Stomach (tissue), 9 donors: ENCODE data around the gene SORCS2. TPM values are rescaled to one million over a fixed set of nuclear protein-coding genes. Genes with fewer than 3 reads are reported as not detected.

Experiments used
- DNase-seq, 2 donors: peaks; one replicate each; pipeline versions ENCODE4 v3.0.0 to v3.0.0-alpha.2; 2013 to 2019
- H3K27ac ChIP-seq, 5 donors: fragments of 200-600 bp in 4 of 5; sonication (generic) in 4 of 5; one replicate each; pipeline ENCODE4 v1.5.1; 2013 to 2019; ENCODE audit warnings: mild to moderate bottlenecking in 1 of 5, moderate library complexity in 1 of 5
- H3K27me3 ChIP-seq, 3 donors: fragments of 200-600 bp; sonication (generic); one replicate each; pipeline ENCODE4 v1.5.1; 2017 to 2019; ENCODE audit warnings: mixed run types in 1 of 3
- H3K36me3 ChIP-seq, 4 donors: fragments of 200-600 bp; sonication (generic); 1 replicate in 3 of 4; 2 replicates in 1 of 4; pipeline ENCODE4 v1.5.1; 2016 to 2019
- H3K4me1 ChIP-seq, 4 donors: fragments of 200-600 bp; sonication (generic); one replicate each; pipeline ENCODE4 v1.5.1; 2016 to 2019
- H3K4me3 ChIP-seq, 4 donors: fragments of 200-600 bp; sonication (generic) in 3 of 4; one replicate each; pipeline ENCODE4 v1.5.1; 2016 to 2019; ENCODE audit warnings: mild to moderate bottlenecking in 1 of 4
- H3K9me3 ChIP-seq, 4 donors: fragments of 200-600 bp; sonication (generic); one replicate each; pipeline ENCODE4 v1.5.1; 2016 to 2019
- EP300 ChIP-seq: sonication (generic); formaldehyde crosslinking; IDR thresholded peaks from one replicate; pipeline ENCODE4 v1.6.1; 2017; ENCODE audit warnings: antibody characterized with exemption
- POLR2A ChIP-seq, 4 donors: fragments of 450-650 bp; IDR thresholded peaks; one replicate each; pipeline ENCODE4 v1.6.1; 2016; ENCODE audit warnings: antibody characterized with exemption in 4 of 4, control low read depth in 2 of 4, mild to moderate bottlenecking in 1 of 4, moderate library complexity in 1 of 4
- POLR2AphosphoS5 ChIP-seq, 3 donors: sonication (generic); formaldehyde crosslinking; IDR thresholded peaks; one replicate each; pipeline ENCODE4 v1.6.1; 2016; ENCODE audit warnings: antibody characterized with exemption in 3 of 3
- WGBS, 5 donors: extraction: QIAGEN DNeasy Blood & Tissue Kit in 3 of 5; methylation state at CpG; one replicate each; pipeline versions ENCODE4 v1.1.5 to v1.1.7; 2013 to 2018; 5-methylcytosine and 5-hydroxymethylcytosine counted together
- intact Hi-C: fragments of 100-400 bp; cut with DNase I; formaldehyde crosslinking; loops from one replicate; pipeline ENCODE4 v1.15.1; 2023; ENCODE audit warnings: low total_unique reads
- polyA plus RNA-seq, 3 donors: library from polyadenylated mRNA; stranded (reverse); fragments of 200-250 nt; gene quantifications; one replicate each; pipeline ENCODE4 v1.2.3, GENCODE V29; 2013
- total RNA-seq, 5 donors: library from RNA; depleted of rRNA; stranded (reverse); fragments of >200 nt; gene quantifications; one replicate each; pipeline versions ENCODE4 v1.1.0 to v1.2.3, GENCODE V29; 2014 to 2016
- TF ChIP-seq, protein P1 (sequence below), 7 experiments: fragments of 450-650 bp in 4 of 7; fragments of 200-600 bp in 3 of 7; sonication (generic) in 3 of 7; IDR thresholded peaks; one replicate each; pipeline ENCODE4 v1.5.1; 2016 to 2019; ENCODE audit warnings: antibody characterized with exemption in 7 of 7, control low read depth in 2 of 7, mild to moderate bottlenecking in 1 of 7
- donor health status: healthy with polysubstance abuse.
- donor health status: Bipolar disorder and iron deficiency.
- donor health status: healthy.

Gene SORCS2
- total and polyA plus RNA-seq, 8 donors = under 0.01 to 13.0 (median 0.50) TPM; not detected in 1

DNA sequence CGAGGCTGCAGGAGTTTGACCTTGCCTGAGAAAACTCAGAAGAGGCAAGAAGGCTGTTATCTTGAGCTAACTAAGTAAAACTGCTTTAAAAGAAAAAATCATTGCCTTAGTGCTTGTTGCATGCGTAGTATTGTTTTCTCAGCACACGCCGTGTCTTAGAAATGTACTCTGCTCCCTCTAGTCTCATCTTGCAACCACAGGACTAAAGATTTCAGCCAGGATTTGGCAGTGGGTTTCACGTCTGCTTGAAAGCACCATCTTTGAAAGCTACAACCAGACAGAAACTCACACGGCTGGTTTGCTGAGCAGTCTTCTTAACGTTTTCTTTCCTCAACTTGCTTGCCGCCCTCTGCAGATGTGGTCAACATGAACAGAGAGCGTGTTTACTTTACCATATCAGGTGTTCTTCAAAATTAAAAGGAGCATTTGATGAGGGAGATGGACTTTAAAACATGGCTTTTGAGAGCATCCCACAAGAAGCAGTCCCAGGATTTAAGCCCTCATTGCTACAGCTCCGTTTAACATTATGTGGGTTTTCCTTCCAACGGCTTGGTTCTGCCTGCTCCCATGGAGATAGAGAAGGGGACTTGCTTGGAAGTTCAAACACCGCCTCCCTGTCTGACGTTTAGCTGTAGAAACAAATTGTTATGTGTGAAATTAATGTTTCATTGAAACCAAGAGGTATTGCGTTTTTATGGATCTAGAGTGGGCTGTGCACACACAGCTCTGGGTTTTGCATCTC is 3.4 kb downstream of the SORCS2 start:
- Histone ChIP-seq H3K4me3 (no peak overlapping the region), H3K36me3 (no peaks in the 10 kb centered on the region), H3K27me3 (peaks cover 0 to 84% (median 36%) of the 10 kb centered on the region in 3 donors), H3K27ac (no peak overlapping the region), H3K9me3 (no peaks in the 10 kb centered on the region), H3K4me1 (peaks cover 12 to 33% (median 19%) of the 10 kb centered on the region in 4 donors)
- intact Hi-C loops = loop anchor here (10.0 kb wide), 1 partner anchor 99 kb away; no protein-coding TSS in a partner anchor
- no peak for DNase-seq
- 29 to 49% (median 40%) methylated on average over 13 to 14 of the region's 14 CpGs for WGBS, 5 donors
- TF ChIP-seq POLR2A (IDR thresholded peaks at IDR 0.05) (no peak), POLR2AphosphoS5 (IDR thresholded peaks at IDR 0.05) (no peak), EP300 (no peak)
- TF ChIP-seq, protein P1, sequence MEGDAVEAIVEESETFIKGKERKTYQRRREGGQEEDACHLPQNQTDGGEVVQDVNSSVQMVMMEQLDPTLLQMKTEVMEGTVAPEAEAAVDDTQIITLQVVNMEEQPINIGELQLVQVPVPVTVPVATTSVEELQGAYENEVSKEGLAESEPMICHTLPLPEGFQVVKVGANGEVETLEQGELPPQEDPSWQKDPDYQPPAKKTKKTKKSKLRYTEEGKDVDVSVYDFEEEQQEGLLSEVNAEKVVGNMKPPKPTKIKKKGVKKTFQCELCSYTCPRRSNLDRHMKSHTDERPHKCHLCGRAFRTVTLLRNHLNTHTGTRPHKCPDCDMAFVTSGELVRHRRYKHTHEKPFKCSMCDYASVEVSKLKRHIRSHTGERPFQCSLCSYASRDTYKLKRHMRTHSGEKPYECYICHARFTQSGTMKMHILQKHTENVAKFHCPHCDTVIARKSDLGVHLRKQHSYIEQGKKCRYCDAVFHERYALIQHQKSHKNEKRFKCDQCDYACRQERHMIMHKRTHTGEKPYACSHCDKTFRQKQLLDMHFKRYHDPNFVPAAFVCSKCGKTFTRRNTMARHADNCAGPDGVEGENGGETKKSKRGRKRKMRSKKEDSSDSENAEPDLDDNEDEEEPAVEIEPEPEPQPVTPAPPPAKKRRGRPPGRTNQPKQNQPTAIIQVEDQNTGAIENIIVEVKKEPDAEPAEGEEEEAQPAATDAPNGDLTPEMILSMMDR (IDR thresholded peaks at IDR 0.05) = no peak

DNA sequence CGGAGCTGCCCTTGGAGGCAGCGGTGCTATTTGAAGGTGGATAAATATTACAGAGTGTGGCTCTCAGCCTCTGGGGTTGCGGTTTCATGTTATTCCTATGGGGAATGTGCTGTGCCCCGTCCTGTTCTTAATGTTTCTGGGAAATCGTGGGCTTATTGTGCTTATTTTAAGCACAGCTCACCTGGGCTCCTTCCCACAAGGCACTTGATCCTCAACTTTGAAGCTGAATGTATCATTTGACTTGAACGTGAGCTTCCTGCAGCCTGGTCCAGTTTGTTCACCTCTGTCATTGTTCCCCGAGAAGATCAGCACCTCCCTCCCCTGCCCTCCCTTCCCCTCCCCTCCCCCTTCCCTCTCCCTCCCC is 3.9 kb downstream of the SORCS2 start:
- Histone ChIP-seq H3K4me3 (no peak overlapping the region), H3K36me3 (no peaks in the 10 kb centered on the region), H3K27me3 (peaks cover 0 to 79% (median 31%) of the 10 kb centered on the region in 3 donors), H3K27ac (no peak overlapping the region), H3K9me3 (no peaks in the 10 kb centered on the region), H3K4me1 (peaks cover 12 to 32% (median 19%) of the 10 kb centered on the region in 4 donors)
- DNase-seq = no peak
- intact Hi-C loops = loop anchor here (10.0 kb wide), 1 partner anchor 99 kb away; no protein-coding TSS in a partner anchor
- 27 to 45% (median 37%) methylated on average over 7 of the region's 7 CpGs for WGBS, 5 donors
- TF ChIP-seq POLR2A (IDR thresholded peaks at IDR 0.05) (no peak), POLR2AphosphoS5 (IDR thresholded peaks at IDR 0.05) (no peak), EP300 (no peak)
- TF ChIP-seq, protein P1 (IDR thresholded peaks at IDR 0.05) = no peak

DNA sequence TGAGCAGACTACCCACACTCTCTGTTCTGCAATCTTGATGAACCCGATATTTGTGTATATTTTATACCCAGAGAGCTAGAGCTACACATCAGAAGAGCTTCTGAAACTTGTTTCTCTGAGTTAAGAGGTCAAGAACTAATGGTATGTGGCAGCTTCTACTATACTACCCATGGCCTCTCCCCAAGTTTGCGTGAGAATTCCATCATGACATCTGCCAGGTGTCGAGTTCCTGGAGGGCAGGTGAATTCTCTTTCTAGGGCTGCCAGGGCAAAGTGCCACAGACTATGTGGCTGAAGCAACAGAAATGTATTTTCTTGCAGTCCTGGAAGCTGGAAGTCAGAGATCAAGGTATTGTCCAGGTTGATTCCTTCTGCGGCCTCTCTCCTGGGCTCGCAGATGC is 4.4 kb downstream of the SORCS2 start:
- no peak for DNase-seq
- Histone ChIP-seq H3K36me3 (no peaks in the 10 kb centered on the region), H3K27me3 (peaks cover 0 to 74% (median 26%) of the 10 kb centered on the region in 3 donors), H3K4me1 (peaks cover 12 to 28% (median 18%) of the 10 kb centered on the region in 4 donors), H3K4me3 (no peak overlapping the region), H3K9me3 (no peaks in the 10 kb centered on the region), H3K27ac (no peak overlapping the region)
- TF ChIP-seq, protein P1 (IDR thresholded peaks at IDR 0.05) = no peak
- no peak for TF ChIP-seq POLR2AphosphoS5 (IDR thresholded peaks at IDR 0.05)
- no peak for TF ChIP-seq POLR2A (IDR thresholded peaks at IDR 0.05)
- no peak for TF ChIP-seq EP300
- intact Hi-C loops = loop anchor here (10.0 kb wide), 1 partner anchor 98 kb away; no protein-coding TSS in a partner anchor
- 58 to 74% (median 68%) methylated on average over 5 of the region's 5 CpGs for WGBS, 5 donors

DNA sequence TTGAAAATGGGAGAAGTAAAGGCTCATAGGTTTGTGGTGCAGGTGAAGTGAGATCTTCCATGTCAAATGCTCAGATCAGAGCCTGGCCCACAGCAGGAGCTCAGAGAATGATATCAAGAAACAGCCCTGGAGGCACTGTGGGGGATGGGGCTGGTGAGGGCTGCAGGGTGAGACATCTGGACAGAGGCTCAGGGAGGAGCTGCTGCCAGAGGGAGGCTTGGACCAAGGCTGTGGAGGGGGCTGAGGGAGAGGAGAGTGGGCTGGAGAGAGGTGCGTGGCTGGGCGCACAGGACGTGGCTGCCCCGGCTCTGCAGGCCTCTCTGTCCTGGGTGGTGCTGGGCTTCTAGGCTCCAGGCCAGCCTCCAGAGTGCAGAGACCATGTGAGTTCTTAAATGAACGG is 5.6 kb downstream of the SORCS2 start:
- TF ChIP-seq POLR2AphosphoS5 (IDR thresholded peaks at IDR 0.05) = no peak
- TF ChIP-seq, protein P1 (IDR thresholded peaks at IDR 0.05) = no peak
- TF ChIP-seq POLR2A (IDR thresholded peaks at IDR 0.05) = no peak
- no peak for TF ChIP-seq EP300
- intact Hi-C loops = loop anchor here (10.0 kb wide), 1 partner anchor 97 kb away; no protein-coding TSS in a partner anchor

More for the DNA sequence above, 5.6 kb downstream of the SORCS2 start:
- H3K27me3 ChIP-seq = peaks cover 0 to 64% (median 21%) of the 10 kb centered on the region in 3 donors
- H3K9me3 ChIP-seq = no peaks in the 10 kb centered on the region
- H3K36me3 ChIP-seq = no peaks in the 10 kb centered on the region
- peak in 1 of 2 donors; percentile 41 for DNase-seq
- H3K27ac ChIP-seq = no peak overlapping the region
- H3K4me3 ChIP-seq = no peak overlapping the region
- 68 to 91% (median 82%) methylated on average over 5 of the region's 5 CpGs for WGBS, 5 donors
- peaks cover 8 to 22% (median 12%) of the 10 kb centered on the region in 4 donors for H3K4me1 ChIP-seq
